ENCODE results near the gene CNN1.

DNA sequence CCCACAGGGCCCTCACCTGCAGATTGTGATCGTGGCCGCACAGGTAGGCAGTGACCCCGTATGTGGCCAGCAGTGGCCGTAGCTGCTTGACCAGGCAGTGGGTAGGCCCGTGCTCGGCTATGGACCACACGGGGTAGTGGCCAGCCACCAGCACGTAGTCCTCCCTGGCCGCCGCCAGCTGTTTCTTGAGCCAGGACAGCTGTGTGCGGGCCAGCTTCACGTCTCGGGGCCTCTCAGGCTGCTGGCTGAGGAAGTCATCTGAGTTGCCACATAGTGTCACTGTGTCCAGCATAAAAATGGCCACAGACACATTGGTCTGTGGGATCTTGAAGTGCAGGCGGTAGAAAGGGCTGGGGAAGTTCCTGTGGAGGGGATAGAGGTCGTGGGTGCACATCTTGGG lies 37.6 kb downstream of the CNN1 start:
- TF ChIP-seq, protein P1, sequence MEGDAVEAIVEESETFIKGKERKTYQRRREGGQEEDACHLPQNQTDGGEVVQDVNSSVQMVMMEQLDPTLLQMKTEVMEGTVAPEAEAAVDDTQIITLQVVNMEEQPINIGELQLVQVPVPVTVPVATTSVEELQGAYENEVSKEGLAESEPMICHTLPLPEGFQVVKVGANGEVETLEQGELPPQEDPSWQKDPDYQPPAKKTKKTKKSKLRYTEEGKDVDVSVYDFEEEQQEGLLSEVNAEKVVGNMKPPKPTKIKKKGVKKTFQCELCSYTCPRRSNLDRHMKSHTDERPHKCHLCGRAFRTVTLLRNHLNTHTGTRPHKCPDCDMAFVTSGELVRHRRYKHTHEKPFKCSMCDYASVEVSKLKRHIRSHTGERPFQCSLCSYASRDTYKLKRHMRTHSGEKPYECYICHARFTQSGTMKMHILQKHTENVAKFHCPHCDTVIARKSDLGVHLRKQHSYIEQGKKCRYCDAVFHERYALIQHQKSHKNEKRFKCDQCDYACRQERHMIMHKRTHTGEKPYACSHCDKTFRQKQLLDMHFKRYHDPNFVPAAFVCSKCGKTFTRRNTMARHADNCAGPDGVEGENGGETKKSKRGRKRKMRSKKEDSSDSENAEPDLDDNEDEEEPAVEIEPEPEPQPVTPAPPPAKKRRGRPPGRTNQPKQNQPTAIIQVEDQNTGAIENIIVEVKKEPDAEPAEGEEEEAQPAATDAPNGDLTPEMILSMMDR (IDR thresholded peaks at IDR 0.05): no peak
- TF ChIP-seq POLR2A (IDR thresholded peaks at IDR 0.05): no peak

All from Peyer's patch (tissue), 4 donors.